H9 (cell line): ENCODE results near the gene MAGEA11. TPM values are rescaled to one million over a fixed set of nuclear protein-coding genes. Genes with fewer than 3 reads are reported as not detected.
"Not testable (repeated sequence)": the region's sequence is repeated elsewhere in the genome, so short reads cannot be mapped to it uniquely, and the experiment has no call there.

Source experiments
- DNase-seq: peaks from one replicate; pipeline ENCODE4 v3.0.0-alpha.2; 2017
- H2AFZ ChIP-seq: one replicate; pipeline ENCODE4 v1.6.1; 2013; ENCODE audit warnings: mild to moderate bottlenecking, low read length, control low read depth, moderate library complexity
- H2AK5ac ChIP-seq: 2 replicates; pipeline ENCODE4 v1.6.1; 2013; ENCODE audit warnings: low read length, control low read depth, mixed read lengths; ENCODE audit not compliant: insufficient read length
- H2BK120ac ChIP-seq: one replicate; pipeline ENCODE4 v1.6.1; 2013; ENCODE audit warnings: low read depth, mild to moderate bottlenecking, low read length, control low read depth, inconsistent platforms; ENCODE audit not compliant: poor library complexity, severe bottlenecking
- H2BK12ac ChIP-seq: 2 replicates; pipeline ENCODE4 v1.6.1; 2013; ENCODE audit warnings: low read length, control low read depth, mixed read lengths, low read depth; ENCODE audit not compliant: insufficient read length
- H2BK15ac ChIP-seq: 2 replicates; pipeline ENCODE4 v1.6.1; 2013; ENCODE audit warnings: low read depth, low read length, control low read depth
- H2BK20ac ChIP-seq: one replicate; pipeline ENCODE4 v1.6.1; 2013; ENCODE audit warnings: low read depth, mild to moderate bottlenecking, low read length, control low read depth, inconsistent platforms; ENCODE audit not compliant: poor library complexity, severe bottlenecking
- H2BK5ac ChIP-seq: 2 replicates; pipeline ENCODE4 v1.6.1; 2013; ENCODE audit warnings: low read length, control low read depth, mixed read lengths; ENCODE audit not compliant: insufficient read length
- H3K14ac ChIP-seq: 2 replicates; pipeline ENCODE4 v1.6.1; 2013; ENCODE audit warnings: low read length, control low read depth; ENCODE audit not compliant: insufficient read depth
- H3K18ac ChIP-seq: 2 replicates; pipeline ENCODE4 v1.6.1; 2013; ENCODE audit warnings: low read depth, mild to moderate bottlenecking, mixed read lengths, low read length, control low read depth; ENCODE audit not compliant: insufficient read length
- H3K23ac ChIP-seq: 2 replicates; pipeline ENCODE4 v1.6.1; 2013; ENCODE audit warnings: low read length, control low read depth, mixed read lengths, low read depth; ENCODE audit not compliant: insufficient read length
- H3K23me2 ChIP-seq: 2 replicates; pipeline ENCODE4 v1.6.1; 2013; ENCODE audit warnings: low read depth, mild to moderate bottlenecking, mixed read lengths, low read length, control low read depth; ENCODE audit not compliant: insufficient read length, poor library complexity, severe bottlenecking
- H3K27ac ChIP-seq: 2 replicates; pipeline ENCODE4 v1.5.1; 2013; ENCODE audit warnings: low read length, control low read depth, mixed read lengths, low read depth; ENCODE audit not compliant: insufficient read length
- H3K27me3 ChIP-seq: 2 replicates; pipeline ENCODE4 v1.6.1; 2013; ENCODE audit warnings: low read length, control low read depth, inconsistent platforms; ENCODE audit not compliant: insufficient read depth
- H3K4ac ChIP-seq: 2 replicates; pipeline ENCODE4 v1.6.1; 2013; ENCODE audit warnings: low read depth, mild to moderate bottlenecking, control low read depth, inconsistent platforms, low read length, moderate library complexity
- H3K4me1 ChIP-seq: 2 replicates; pipeline ENCODE4 v1.6.1; 2013; ENCODE audit warnings: low read length, control low read depth, inconsistent platforms; ENCODE audit not compliant: insufficient read depth
- H3K4me2 ChIP-seq: 2 replicates; pipeline ENCODE4 v1.6.1; 2013; ENCODE audit warnings: low read length, control low read depth, mixed read lengths; ENCODE audit not compliant: insufficient read length, insufficient read depth
- H3K56ac ChIP-seq: 2 replicates; pipeline ENCODE4 v1.6.1; 2013; ENCODE audit warnings: low read depth, mild to moderate bottlenecking, mixed read lengths, low read length, control low read depth; ENCODE audit not compliant: insufficient read length
- H3K79me1 ChIP-seq: 2 replicates; pipeline ENCODE4 v1.6.1; 2013; ENCODE audit warnings: low read depth, mild to moderate bottlenecking, moderate library complexity, low read length, control low read depth, inconsistent platforms; ENCODE audit not compliant: insufficient read depth, poor library complexity, severe bottlenecking
- H3K79me2 ChIP-seq: 2 replicates; pipeline ENCODE4 v1.6.1; 2013; ENCODE audit warnings: low read length, control low read depth, inconsistent platforms; ENCODE audit not compliant: insufficient read depth
- H3K9ac ChIP-seq: 2 replicates; pipeline ENCODE4 v1.6.1; 2013; ENCODE audit warnings: low read length, control low read depth, mixed read lengths; ENCODE audit not compliant: insufficient read length; ENCODE audit errors: extremely low read depth
- H3K9me3 ChIP-seq: one replicate; pipeline ENCODE4 v1.6.1; 2013; ENCODE audit warnings: low read depth, low read length, inconsistent platforms; ENCODE audit not compliant: control insufficient read depth
- H3T11ph ChIP-seq: one replicate; pipeline ENCODE4 v1.6.1; 2013; ENCODE audit warnings: mild to moderate bottlenecking, low read length, control low read depth, inconsistent platforms
- H4K20me1 ChIP-seq: one replicate; pipeline ENCODE4 v1.6.1; 2013; ENCODE audit not compliant: control insufficient read depth, insufficient read length, insufficient read depth
- H4K5ac ChIP-seq: 2 replicates; pipeline ENCODE4 v1.6.1; 2013; ENCODE audit warnings: low read depth, mild to moderate bottlenecking, mixed read lengths, low read length, control low read depth; ENCODE audit not compliant: insufficient read length
- H4K8ac ChIP-seq: replicated peaks from 2 replicates; pipeline ENCODE4 v1.6.1; 2013; ENCODE audit warnings: low read length, control low read depth, mixed read lengths, low read depth; ENCODE audit not compliant: insufficient read length
- H4K91ac ChIP-seq: 2 replicates; pipeline ENCODE4 v1.6.1; 2013; ENCODE audit warnings: low read depth, mild to moderate bottlenecking, moderate library complexity, mixed read lengths, low read length, control low read depth; ENCODE audit not compliant: insufficient read length
- H3K27ac Mint-ChIP-seq, 3 experiments: 2 replicates in 2 of 3; 3 replicates in 1 of 3; pipeline ENCODE4 v1.8.0; 2020 to 2021; ENCODE audit warnings: mixed read lengths in 3 of 3, mild to moderate bottlenecking in 1 of 3, moderate library complexity in 1 of 3
- H3K27me3 Mint-ChIP-seq: 2 replicates; pipeline ENCODE4 v1.8.0; 2021; ENCODE audit warnings: low read depth, mild to moderate bottlenecking, moderate library complexity, mixed read lengths
- H3K36me3 Mint-ChIP-seq, 3 experiments: 2 replicates in 2 of 3; 3 replicates in 1 of 3; pipeline ENCODE4 v1.8.0; 2020 to 2021; ENCODE audit warnings: low read depth in 3 of 3, mixed read lengths in 3 of 3; ENCODE audit not compliant: insufficient read depth in 1 of 3
- H3K4me1 Mint-ChIP-seq, 2 experiments: 2 replicates each; pipeline ENCODE4 v1.8.0; 2020; ENCODE audit warnings: mixed read lengths in 2 of 2
- H3K4me3 Mint-ChIP-seq, 2 experiments: 2 replicates in 1 of 2; 3 replicates in 1 of 2; pipeline ENCODE4 v1.8.0; 2020 to 2021; ENCODE audit warnings: mild to moderate bottlenecking in 2 of 2, mixed read lengths in 2 of 2, moderate library complexity in 1 of 2
- H3K9me3 Mint-ChIP-seq, 2 experiments: 2 replicates in 1 of 2; 3 replicates in 1 of 2; pipeline ENCODE4 v1.8.0; 2020; ENCODE audit warnings: mild to moderate bottlenecking in 2 of 2, mixed read lengths in 2 of 2, moderate library complexity in 1 of 2
- WGBS: extraction: QIAGEN DNeasy Blood & Tissue Kit; methylation state at CpG from one replicate; pipeline ENCODE4 v1.1.7; 2013; ENCODE audit warnings: missing lambda C conversion rate, low lambda C conversion rate, mixed read lengths; ENCODE audit not compliant: insufficient read length; ENCODE audit errors: extremely low coverage; 5-methylcytosine and 5-hydroxymethylcytosine counted together
- total RNA-seq: library from RNA; stranded (reverse); gene quantifications from 2 replicates; pipeline ENCODE4 v1.2.1, GENCODE V29; 2021
- TF ChIP-seq, protein P1 (sequence below): fragments of 200-600 bp; sonication (generic); conservative IDR thresholded peaks from 3 replicates; pipeline ENCODE4 v1.8.0; 2021; ENCODE audit warnings: antibody characterized with exemption, mild to moderate bottlenecking

Gene MAGEA11
- total RNA-seq, 1 experiment from 2014 or later = not detected

DNA sequence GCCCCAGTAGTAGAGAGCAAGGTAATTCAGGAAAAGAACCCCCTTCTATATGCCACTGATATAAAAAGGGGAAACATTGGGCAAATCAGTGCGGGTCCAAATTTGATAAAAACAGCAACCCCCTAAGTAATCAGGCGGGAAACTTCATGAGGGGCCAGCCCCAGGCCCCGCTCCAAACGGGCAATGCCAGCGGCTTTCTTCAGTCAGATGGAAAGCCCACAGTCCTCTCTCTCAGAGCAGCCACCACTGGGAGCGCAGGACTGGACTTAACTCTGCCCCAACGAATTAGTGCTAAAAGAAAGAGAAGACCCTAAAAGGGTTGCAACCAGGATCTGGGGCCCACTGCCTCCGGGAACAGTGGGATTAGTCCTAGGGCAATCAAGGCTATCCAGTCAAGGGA lies 9.9 kb downstream of the MAGEA11 start:
- Histone ChIP-seq H2BK120ac (no peak overlapping the region), H3K14ac (no peak overlapping the region), H3K27ac (no peak overlapping the region), H3K4me2 (no peak overlapping the region), H3K56ac (no peak overlapping the region), H4K20me1 (no peaks in the 10 kb centered on the region), H4K5ac (no peak overlapping the region), H3K27me3 (peaks cover 4% of the 10 kb centered on the region; the same call in 1 of the 2 replicates), H3K79me2 (no peaks in the 10 kb centered on the region), H2BK12ac (no peak overlapping the region), H3K79me1 (no peaks in the 10 kb centered on the region), H3K4ac (no peak overlapping the region), H4K8ac (no peak overlapping the region), H3T11ph (no peak overlapping the region), H2BK5ac (no peak overlapping the region), H3K9me3 (peaks cover 20% of the 10 kb centered on the region), H3K18ac (no peak overlapping the region), H2AFZ (no peak overlapping the region), H4K91ac (no peak overlapping the region), H3K9ac (no peak overlapping the region), H3K23me2 (no peaks in the 10 kb centered on the region), H2AK5ac (no peak overlapping the region), H3K4me1 (no peaks in the 10 kb centered on the region), H3K23ac (no peak overlapping the region), H2BK15ac (no peak overlapping the region), H2BK20ac (no peak overlapping the region)
- TF ChIP-seq, protein P1, sequence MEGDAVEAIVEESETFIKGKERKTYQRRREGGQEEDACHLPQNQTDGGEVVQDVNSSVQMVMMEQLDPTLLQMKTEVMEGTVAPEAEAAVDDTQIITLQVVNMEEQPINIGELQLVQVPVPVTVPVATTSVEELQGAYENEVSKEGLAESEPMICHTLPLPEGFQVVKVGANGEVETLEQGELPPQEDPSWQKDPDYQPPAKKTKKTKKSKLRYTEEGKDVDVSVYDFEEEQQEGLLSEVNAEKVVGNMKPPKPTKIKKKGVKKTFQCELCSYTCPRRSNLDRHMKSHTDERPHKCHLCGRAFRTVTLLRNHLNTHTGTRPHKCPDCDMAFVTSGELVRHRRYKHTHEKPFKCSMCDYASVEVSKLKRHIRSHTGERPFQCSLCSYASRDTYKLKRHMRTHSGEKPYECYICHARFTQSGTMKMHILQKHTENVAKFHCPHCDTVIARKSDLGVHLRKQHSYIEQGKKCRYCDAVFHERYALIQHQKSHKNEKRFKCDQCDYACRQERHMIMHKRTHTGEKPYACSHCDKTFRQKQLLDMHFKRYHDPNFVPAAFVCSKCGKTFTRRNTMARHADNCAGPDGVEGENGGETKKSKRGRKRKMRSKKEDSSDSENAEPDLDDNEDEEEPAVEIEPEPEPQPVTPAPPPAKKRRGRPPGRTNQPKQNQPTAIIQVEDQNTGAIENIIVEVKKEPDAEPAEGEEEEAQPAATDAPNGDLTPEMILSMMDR = no peak
- no peak overlapping the region for H3K27ac Mint-ChIP-seq
- whole genome bisulfite sequencing = no CpG with 5 or more reads among the region's 8 CpGs
- H3K4me3 Mint-ChIP-seq = no peak overlapping the region
- H3K27me3 Mint-ChIP-seq = peaks cover 52% of the 10 kb centered on the region
- H3K9me3 Mint-ChIP-seq = peaks cover 33 to 39% of the 10 kb centered on the region in 2 experiments
- peaks cover 3 to 7% of the 10 kb centered on the region in 2 experiments; a peak in 3 of 4 replicates for H3K4me1 Mint-ChIP-seq
- no peak for DNase-seq
- peaks cover 0 to 3% (median 0%) of the 10 kb centered on the region in 3 experiments; a peak in 1 of 7 replicates for H3K36me3 Mint-ChIP-seq

GRCh38 chrX:149723583-149724118 lies 11.8 kb downstream of the MAGEA11 start:
- H3K4ac ChIP-seq, H2BK120ac ChIP-seq, H3T11ph ChIP-seq, H4K91ac ChIP-seq, H3K4me3 Mint-ChIP-seq, H3K4me1 ChIP-seq, H4K5ac ChIP-seq, H4K8ac ChIP-seq, H3K9me3 ChIP-seq, H3K23ac ChIP-seq, H3K79me1 ChIP-seq, H3K27ac ChIP-seq, H2BK20ac ChIP-seq, H3K18ac ChIP-seq, H3K79me2 ChIP-seq, H3K9ac ChIP-seq, H2AFZ ChIP-seq, H4K20me1 ChIP-seq, H3K4me2 ChIP-seq, H3K4me1 Mint-ChIP-seq, DNase-seq, H2BK12ac ChIP-seq, H2BK5ac ChIP-seq, H2AK5ac ChIP-seq, H3K14ac ChIP-seq, H3K27me3 ChIP-seq, H3K36me3 Mint-ChIP-seq, H3K27ac Mint-ChIP-seq, H2BK15ac ChIP-seq, H3K23me2 ChIP-seq, H3K56ac ChIP-seq: not testable (repeated sequence)
- Mint-ChIP-seq H3K9me3 (peaks cover 19 to 21% of the 10 kb centered on the region in 2 experiments), H3K27me3 (peaks cover 34% of the 10 kb centered on the region)
- no CpG with 5 or more reads among the region's 5 CpGs for WGBS
